ENCODE data around the gene EPHB3.

GRCh38 chr3:184591789-184592188 lies 30.2 kb downstream of the EPHB3 start:
- TF ChIP-seq CTCF (IDR thresholded peaks at IDR 0.05) (no peak), ZFX (IDR thresholded peaks at IDR 0.05; ENCODE audit: borderline replicate concordance) (no peak)

Data from 22Rv1 (cell line).